Superior temporal gyrus (tissue), 1 donor: ENCODE measurements around the gene SLC8A2.
"Not testable (repeated sequence)": the region's sequence is repeated elsewhere in the genome, so short reads cannot be mapped to it uniquely, and the experiment has no call there.

Experiments
- DNase-seq: peaks from one replicate; pipeline ENCODE4 v3.0.0-alpha.2; 2016; ENCODE audit errors: extremely low spot score

Gene SLC8A2

DNA sequence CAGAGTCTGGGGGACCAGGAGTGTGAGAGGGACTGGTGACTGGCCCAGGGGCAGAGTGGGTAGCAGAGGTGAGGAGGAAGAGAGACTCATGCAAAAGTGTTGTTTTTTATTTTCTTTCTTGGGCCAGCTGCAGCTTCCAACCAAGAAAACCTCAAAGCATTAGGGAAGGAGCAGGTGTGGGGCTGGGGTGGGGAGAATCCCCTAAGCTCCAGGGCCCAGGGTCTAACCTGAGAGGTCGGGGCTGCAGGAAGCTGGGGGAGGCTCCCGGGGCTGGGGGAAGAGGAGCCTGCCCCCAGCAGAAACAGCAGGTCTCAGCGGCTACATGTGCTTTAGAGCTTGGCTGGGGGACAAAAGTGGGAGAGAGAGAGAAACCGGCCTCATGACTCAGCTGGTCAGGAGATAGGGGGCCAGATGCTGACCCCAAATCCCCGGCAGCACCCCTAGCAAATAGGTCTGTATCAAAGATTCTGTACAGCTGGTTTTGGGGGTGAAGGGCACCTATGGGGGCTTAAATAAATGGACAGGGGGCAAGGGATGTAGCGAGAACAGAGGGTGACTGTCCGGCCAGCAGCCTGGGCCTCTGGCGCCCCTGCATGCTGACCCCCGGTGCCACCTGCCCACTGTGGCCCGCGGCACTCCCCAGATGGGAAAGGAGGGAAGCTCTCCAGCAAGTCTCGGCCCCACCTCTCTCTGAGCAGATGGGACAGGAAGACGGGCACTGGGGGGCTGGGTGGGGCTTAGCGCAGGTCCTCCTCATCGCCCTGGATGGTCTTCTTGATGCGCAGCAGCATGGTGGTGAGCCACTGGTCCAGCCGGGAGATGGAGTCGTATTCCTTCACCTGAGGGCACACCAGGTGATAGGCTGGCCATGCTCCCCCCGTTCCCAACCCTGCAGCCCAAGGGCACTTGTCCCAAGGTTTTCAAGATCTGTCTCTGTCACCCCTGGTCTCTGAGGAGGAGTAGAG, 16.1 kb upstream of the SLC8A2 start:
- DNase-seq: no peak

DNA sequence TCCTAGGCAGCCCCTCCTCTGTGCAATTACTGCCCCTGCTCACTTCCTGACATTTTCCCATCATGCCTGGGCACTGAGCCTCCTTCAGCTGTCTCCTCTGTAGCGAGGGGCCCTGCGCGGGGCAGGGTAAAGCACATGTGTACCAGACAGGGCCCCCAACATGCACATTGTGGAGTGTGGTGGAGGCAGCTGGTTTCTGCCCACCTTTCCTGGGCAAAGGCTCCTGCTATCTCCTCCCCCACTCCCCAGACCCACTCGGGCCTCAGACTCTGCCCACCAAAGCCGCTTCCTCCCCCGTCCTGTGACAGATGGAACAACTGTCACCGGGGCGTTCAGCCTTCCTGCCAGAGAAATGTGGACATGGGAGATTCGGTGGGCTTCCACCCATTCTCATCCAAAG, 15.2 kb upstream of the SLC8A2 start:
- no peak for DNase-seq

DNA sequence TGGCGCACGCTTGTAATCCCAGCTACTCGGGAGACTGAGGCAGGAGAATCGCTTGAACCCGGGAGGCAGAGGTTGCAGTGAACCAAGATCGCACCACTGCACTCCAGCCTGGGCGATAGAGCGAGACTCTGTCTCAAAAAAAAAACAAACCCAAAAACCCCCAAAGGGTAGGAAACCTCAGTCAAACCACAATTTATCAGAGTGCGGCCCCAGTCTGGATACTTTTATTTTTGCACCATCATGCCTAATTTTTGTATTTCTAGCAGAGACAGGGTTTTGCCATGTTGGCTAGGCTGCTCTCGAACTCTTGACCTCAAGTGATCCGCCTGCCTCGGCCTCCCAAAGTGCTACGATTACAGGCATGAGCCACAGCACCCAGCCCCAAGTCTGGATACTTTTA, 14.5 kb upstream of the SLC8A2 start:
- not testable (repeated sequence) for DNase-seq

GRCh38 chr19:47485210-47485609, 13.5 kb upstream of the SLC8A2 start:
- no peak for DNase-seq

DNA sequence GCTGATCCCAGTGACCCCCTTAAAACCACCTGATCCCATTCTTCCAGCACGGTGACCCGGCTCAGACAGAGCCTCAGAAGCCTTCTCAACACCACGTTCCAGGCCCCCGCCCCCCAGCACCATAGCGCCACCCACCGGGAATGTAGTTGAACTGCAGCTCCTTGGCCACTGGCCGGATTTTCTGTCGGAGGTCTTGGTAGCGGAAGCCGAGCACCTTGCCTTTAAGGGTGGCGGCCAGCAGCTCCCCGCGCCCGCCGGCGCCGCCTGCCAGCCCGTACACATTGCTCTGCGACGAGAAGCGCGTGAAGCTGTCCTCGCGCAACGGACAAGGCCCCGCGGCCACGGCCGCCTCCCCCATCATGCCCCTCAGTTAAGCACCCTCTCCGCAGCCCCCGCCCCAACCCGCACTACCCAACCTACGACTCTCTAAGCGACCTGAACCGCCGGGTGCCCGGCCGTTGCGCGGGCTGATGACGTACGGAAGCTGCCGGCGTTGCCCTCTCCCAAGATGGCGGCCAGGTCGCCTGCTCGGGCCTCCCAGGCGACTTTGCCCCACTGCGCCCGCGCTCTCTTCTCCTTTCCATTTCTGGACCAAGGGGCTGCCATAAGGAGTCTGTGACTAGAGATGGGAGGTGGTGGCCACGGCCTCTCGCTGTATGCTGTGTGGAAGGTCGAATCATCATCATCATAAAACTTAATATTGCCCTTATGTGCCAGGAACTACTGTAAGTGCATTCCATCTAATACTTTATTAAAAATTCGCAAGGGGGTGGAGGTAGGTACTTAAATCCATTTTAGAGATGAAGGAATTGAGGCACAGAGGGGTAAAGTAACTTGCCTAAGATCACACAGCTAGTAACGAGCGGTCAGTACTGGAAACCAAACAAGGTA, 12.4 kb upstream of the SLC8A2 start, which contains the start of gene KPTN:
TSS of gene KPTN (minus strand) at position 420 of the 891 bp plus-strand sequence. CDS start at position 361, 59 bp downstream.
- DNase-seq: peak; percentile 86

DNA sequence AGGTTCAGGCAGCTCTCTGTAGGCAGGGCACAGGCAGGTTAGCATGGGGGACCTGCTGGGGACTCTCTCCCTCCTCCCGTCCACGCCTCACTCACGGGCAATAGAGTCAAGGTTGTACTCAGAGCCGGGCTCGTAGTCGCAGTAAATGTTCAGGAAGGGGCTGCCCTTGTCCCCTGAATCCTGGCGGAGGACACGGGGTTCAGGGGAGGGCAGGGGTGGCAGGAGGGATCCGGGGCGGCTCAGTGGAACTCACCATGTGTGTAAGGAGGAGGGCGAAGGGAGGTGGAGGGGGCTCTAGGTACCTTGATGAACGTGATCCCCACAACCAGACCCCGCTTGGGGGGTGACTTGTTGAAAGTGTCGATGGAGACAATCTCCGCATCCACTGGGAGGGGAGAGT, 11.5 kb upstream of the SLC8A2 start:
- DNase-seq: no peak

DNA sequence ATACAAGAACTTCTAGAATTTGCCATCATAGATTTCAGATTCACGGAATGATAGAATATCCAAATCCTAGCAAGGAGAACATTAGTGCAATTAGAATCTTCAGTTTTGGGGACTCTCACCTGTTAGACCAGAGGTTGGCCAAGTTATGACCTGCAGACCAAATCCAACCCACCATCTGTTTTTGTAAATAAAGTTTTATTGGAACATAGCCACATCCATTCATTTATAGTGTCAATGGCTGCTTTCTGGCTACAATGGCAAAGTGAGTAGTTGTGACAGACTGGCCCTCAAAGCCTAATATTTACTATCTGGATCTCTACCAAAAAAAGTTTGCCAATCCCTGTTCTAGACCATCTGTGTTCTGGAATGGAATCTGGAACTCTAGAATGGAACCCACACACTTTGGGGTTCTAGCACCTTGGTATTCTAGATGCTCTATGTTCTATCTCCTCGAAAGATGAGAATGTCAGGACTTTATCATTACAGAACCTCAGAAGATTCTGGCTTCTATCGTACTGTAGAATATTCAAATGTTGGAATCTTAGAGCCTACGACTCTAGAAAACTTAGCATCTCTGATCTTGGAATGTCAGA, 9.9 kb upstream of the SLC8A2 start:
- DNase-seq: no peak

- DNase-seq: no peak
Observed at GRCh38 chr19:47480658-47481057, 9.0 kb upstream of the SLC8A2 start.

DNA sequence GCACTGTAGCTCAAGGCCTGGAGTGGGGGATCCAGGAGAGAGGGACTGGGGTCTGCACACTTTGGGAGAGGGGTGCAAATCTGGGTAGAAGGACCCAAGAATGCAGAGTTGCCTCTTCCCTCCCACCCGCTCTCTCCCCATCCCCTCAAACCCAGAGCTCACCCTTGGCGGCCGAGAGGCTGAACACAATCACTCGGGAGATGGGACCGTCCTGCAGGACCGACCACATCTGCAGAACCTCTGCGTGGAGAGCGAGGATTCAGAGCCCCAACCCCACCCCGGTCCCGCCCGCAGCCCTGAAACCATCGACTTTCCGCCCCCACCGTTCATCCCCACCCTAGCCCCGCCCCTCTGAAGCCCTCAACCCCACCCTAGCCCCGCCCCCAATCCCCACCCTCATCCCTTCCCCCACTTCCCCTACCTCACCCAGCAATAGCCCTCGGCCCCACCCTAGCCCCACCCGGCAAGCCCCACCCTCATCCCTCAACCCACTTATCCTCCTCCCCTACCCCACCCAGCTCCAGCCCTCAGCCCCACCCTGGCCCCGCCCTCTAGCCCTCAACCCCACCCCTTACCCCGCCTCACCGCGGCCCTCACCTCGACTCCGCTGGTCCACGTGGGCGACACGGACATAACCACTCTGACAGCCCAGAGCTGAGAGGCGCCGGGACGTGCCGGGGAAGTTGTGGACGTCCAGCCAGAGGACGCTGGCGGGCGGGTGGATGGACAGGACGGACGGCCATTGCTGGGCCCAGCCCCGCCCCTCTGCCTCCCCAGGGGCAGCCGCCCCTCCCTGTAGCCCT, 8.2 kb upstream of the SLC8A2 start:
- no peak for DNase-seq

- DNase-seq: no peak
Observed at GRCh38 chr19:47476438-47476972, 4.8 kb upstream of the SLC8A2 start.

- no peak for DNase-seq
Observed at GRCh38 chr19:47475465-47475864, 3.8 kb upstream of the SLC8A2 start.

GRCh38 chr19:47473336-47473735, 1.6 kb upstream of the SLC8A2 start:
- DNase-seq: no peak

DNA sequence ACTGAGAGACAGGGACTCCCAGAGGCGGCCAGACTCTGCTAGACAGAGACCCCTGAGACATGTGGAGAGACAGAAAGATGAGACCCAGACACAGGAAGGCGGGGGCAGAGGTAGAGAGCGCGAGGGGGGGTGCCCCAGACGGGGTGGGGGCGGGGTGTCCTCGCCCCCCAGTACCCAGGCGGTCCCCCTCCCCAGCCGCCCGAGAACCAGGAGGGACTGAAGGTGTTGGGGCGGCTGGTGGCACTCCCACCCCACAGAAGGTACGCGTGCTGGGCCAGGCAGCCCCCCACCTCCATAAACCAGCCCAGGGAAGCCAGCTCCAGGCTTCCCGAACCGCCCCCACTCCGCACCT, 336 bp downstream of the SLC8A2 start:
- no peak for DNase-seq

DNA sequence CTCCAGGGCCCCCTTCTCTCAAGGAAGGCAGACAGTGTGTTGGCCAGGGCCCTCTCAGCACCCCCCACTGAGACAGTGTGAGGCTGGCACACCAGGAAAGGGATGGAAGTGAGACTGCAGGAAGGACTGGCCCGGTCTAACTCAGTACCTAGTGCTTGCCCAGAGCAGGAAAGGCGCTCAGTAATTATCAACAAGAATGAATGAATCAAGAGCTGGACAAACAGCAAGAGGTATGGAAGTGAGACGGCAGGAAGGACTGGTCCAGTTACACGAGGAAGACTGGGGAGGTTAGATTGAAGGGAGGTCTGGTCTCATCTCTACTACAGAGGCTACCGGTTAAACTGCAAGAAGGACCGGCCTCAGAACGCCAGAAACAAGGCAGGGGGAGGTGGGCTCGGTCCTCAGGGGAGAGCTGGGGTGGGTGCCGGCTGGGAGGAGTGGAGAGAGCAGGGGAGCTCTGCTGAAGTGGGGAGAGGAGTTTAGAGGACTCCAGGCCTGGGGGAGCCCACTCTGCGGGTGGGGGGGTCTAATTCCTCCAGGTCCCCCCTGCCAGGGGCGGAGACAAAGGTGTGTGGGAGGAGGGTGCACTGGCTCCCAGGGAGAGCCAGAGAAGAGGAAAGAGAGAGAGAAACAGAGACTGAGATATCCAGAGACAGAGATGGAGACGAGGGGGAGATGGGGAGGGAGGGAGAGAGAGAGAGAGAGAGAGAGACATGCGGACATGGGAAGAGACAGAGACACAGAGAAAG, 1.1 kb downstream of the SLC8A2 start:
- no peak for DNase-seq

DNA sequence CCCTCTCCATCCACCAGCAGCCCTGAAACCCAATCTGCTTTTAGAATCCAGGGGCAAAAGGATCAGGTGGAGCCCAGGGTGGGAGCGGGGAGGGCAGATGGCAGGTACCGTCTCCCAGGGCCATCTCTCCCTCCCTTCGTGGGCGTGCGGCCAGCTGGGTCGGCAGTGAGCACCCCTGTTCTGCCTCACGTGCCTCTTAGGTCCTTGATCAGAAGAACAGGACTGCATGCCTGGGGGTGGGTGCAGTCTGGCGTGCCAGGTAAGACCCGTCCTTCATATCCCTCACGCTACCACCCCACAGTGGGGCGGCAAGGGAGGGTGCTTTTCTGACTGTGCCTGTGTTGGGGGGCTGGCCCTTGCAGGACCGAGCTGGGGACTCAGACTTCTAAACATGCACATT, 2.0 kb downstream of the SLC8A2 start:
- no peak for DNase-seq

GRCh38 chr19:47469363-47469700, 2.4 kb downstream of the SLC8A2 start:
- DNase-seq: no peak

- no peak for DNase-seq
Observed at GRCh38 chr19:47467914-47468313, 3.8 kb downstream of the SLC8A2 start.

- no peak for DNase-seq
Observed at GRCh38 chr19:47465957-47466356, 5.7 kb downstream of the SLC8A2 start.

GRCh38 chr19:47464675-47465419, 6.8 kb downstream of the SLC8A2 start:
- DNase-seq: no peak

DNA sequence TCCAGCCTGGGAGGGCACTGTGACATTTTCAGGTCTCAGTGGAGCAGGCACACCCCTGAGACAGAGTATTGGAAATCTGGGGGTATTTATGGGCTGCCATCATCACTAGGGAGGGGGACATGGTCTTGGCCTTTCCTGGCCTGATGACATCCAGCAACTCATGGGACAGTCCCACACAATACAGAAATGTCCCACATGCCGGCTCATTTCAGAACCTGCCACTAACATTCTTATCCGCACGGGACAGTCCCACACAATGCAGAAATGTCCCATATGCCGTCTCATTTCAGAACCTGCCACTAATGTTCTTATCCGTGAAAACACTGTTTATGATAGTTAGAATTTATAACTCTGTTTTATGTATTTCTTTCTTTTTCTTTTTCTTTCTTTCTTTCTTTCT, 9.8 kb downstream of the SLC8A2 start:
- DNase-seq: no peak
